ENCODE data around the gene LAMC3.
"Not testable (repeated sequence)": the region's sequence is repeated elsewhere in the genome, so short reads cannot be mapped to it uniquely, and the experiment has no call there.

Gene LAMC3

DNA sequence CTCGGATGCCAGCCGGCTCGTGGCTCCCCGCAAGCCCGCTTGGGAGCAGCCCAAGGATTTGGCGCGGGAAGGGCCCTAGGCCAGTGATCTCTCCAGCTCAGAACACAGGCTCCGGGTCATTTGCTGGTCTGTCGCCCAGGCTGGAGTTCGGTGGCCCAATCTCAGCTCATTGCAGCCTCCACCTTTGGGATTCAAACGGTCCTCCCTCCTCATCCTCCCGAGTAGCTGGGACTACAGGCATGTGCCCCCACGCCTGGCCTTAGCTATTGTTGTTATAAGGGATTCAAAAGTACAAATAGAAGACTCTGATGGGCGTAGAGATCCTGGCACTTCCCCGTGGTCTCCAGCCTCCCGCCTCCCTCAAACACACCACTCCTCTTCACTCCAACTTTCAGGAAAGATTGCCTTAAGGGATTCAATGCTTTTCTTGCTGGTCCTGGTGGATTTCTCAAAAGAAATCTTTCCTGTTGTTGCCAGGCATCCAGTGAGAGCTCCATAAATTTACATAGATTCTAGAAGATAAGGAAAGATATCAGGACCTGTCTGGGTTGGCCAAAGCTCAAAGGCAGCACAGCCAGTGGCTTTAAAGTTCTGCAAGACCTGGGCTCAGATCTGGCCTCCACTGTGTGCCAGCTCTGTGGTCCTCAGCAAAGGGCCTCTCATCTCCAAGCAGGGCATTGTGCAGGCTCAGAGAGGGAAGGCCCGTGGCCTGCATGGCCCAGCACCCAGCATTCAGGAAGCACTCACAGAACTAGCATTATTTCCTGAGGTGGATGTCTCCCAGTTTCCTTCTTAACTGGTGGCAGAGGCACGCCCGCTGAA, 88.4 kb downstream of the LAMC3 start:
- no peak for DNase-seq (ENCODE audit: low spot score)

DNA sequence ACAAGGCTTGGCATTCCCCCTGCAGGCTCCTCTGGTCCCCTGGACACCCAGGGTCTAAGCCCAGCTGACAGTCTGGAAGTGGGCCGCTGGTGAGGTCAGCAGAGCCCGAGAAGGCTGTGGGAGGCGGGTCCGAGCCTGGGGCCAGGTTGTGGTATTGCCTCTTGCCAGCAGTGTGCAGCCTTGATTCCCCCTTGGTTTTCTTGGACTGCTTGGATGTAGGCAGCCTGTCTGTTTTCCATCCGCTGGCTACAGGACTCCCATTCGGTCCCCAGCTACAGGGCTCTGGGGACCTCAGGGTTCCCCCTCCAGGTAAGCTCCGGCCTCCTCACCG, 88.9 kb downstream of the LAMC3 start:
- no peak for DNase-seq (ENCODE audit: low spot score)

DNA sequence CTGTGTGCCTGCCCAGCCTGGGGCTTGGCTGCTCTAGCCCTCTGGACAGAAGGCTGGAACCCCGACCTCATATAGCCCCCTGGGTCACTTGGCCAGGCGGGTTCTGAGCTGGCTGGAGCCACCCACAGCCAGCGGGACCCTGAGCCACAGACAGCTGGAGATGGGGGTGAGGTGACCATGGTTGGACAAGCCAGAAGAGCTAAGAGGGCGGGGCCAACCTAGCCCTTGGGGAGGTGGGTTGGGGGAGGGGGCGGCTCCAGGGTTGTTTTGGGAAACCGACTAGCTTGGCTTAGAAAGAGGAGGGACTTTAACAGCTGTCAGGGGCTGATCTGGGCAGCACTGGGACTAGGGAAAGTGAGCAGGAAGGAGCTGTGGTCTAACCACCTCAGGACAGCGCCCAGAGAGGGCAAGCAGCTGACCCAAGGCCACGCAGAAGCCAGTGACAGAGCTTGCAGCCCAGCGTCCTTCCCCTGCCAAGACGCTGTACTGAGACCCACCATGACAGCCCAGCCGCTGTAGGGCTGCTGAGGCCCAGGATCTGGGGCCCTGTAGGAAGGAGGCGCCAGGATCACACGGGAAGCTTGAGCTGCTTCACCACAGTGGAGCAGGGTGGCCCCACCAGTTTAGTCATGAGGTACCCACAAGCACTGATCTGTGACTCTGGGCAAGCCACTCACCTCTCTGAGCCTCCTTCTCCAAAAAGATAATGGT, 89.6 kb downstream of the LAMC3 start:
- DNase-seq (ENCODE audit: low spot score): no peak

DNA sequence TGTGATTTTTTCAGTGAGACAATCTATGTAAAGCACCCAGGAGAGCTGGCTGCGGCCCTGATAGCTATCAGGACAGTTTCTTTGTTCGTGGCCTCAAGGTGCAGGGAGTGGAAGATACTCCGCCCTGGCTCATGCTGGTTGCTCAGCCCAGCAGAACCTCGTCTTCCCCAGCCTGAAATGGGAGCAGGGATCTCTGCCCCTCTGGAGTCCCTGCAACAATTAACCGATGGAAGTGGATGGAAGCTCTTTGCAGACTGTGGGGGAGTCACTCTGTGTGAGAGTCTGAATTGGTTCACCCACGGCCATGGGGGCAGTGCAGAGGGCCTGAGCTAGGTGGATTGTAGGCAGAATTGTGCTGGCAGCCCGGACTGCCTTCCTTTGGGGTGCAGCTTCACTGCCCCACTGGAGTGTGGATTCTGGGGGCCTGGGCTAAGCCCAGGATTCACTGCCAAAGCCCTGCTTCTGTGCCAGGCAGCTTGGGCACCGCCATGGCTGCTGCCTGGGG, 90.2 kb downstream of the LAMC3 start:
- no peak for DNase-seq (ENCODE audit: low spot score)

DNA sequence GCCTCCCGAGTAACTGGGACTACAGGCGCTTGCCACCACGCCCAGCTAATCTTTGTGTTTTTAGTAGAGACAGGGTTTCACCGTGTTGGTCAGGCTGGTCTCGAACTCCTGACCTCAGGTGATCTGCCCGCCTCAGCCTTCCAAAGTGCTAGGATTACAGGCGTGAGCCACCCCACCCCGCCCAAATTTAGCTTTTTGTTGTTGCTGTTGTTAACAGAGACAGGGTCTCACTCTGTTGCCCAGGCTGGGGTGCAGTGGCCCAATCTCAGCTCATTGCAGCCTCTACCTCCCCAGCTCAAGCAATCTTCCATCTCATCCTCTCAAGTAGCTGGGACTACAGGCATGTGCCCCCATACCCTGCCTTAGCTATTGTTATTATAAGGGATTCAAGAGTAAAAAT, 90.9 kb downstream of the LAMC3 start:
- not testable (repeated sequence) for DNase-seq (ENCODE audit: low spot score)

DNA sequence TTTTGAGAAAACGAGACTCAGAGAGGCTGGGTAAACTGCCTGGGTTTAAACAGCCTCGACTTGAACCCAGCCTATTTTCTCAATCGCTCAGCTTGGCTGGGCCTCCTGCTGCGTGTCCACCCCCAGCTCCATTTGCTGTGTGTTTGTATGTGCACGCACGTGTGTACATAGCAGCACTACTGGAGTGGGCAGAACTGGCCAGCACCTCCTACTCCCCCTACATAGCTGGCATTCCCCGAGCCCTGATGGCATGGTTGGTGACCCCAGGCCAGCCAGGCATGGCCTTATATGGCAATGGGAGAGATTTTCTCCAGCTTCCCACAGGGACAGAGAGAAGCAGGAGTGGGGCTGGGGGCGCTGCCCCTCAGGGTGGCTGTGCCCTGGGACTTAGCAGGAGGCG, 91.5 kb downstream of the LAMC3 start:
- no peak for DNase-seq (ENCODE audit: low spot score)

DNA sequence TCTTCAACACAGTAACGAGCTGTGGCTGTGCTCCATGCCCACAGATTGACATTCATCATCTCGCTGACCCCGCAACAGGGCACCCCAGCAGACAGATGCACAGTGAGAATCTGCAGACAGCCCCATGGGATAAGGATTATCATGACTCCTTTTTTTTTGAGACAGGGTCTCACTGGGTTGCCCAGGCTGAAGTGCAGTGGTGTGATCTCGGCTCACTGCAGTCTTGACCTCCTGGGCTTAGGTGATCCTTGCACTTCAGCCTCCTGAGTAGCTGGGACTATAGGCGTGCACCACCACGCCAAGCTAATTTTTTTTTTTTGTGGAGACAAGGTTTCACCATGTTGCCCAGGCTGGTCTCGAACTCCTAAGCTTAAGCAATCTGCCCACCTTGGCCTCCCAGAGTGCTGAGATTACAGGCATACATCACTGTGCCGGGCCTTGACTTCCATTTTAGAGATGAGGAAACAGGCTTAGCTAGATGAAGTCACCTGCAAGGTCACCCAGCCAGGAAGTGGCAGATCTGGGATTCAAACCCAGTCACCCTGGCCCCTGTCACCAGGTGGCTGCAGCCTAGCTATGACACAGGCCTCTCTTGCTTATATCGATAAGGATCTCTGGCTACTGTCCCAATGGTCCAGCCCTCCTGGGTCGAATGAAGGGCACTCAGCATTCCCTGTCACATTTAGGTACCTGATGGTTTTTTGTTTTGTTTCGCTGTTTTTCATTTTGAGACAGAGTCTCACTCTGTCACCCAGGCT, 92.4 kb downstream of the LAMC3 start:
- DNase-seq (ENCODE audit: low spot score): no peak

DNA sequence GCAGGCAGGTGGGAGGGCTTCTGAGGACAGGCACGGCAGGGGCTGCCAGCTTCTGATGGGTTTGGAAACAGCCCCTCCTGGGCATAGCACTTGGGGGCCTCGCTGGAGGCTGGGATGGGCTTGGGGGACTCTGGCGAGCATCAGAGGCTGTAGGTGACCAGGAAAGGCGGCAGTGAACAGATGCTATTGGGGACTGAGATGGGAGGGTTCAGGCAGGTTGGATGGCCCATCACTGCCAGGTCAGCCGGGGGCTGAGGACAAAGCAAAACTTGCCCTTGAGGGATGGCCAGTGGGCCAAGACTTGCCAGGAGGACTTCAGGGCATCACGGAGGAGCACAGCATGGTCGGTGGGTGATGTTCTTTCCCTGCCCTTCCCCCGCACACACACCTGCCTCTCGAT, 94.0 kb downstream of the LAMC3 start:
- no peak for DNase-seq (ENCODE audit: low spot score)

DNA sequence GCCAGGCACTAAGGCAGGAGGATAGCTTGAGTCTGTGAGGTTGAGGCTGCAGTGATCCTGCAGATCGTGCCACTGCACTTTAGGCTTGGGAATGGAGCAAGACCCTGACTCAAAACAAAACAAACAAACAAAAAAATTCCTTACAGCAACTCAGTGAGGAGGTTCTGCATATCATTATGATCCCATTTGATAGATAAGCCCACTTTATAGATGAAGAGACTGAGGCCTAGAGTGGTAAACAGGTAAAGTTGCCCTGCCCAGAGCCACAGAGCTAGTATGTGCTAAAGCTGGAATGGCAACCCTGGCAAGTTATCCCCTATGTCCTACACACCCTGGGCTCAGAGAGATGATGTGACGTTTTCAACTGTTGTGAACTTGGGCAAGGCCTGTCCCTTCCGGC, 94.6 kb downstream of the LAMC3 start:
- no peak for DNase-seq (ENCODE audit: low spot score)

DNA sequence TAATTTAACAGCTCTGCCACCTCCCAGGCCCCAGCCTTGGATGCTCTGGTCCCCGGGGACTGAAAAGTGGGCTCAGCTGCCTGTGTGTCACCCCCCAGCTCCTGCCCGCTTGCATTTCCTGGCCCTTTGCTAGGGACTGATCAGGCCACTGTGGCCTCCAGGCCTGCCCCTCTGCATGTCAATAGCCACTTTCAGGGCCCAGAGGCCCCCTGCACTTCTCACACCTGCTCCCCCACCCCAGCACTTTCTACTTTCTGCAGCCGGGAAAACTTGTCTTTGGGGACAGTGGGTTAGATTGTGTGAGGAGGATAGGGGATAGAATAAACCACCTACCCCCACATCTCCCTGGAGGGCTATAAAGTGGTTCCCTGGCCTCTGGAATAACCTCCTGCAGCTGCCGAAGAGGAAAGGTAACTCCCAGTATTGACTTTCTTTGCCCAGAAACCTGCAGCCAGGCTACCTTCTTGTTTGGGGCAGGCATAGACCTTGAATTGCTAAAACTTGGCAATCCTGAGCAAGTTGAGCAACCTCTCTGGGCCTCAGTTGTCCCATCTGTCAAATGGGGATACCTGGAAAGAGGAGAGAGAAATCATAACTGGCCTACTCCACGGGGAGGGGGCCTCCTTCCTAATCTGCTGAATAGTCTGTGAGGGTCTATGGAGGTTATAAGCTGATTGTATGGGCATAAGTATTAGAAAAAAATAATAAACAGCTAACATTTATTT, 95.2 kb downstream of the LAMC3 start:
- no peak for DNase-seq (ENCODE audit: low spot score)

DNA sequence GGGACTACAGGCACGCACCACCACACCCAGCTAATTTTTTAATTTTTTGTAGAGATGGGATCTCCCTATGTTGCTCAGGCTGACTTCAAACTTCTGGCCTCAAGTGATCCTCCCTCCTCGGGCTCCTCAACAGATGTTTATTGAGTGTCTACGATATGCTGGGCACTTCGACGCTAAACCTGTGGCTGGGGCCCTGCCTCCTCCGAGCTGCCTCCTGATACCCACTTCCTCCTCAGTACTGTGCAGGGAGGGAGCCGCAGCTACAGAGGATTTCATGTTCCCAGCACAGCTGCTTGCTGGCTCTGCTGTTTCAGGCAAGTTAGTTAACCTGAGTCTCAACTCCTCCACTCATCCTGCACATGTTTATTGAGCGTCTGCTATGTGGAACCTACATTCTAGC, 97.0 kb downstream of the LAMC3 start:
- no peak for DNase-seq (ENCODE audit: low spot score)

DNA sequence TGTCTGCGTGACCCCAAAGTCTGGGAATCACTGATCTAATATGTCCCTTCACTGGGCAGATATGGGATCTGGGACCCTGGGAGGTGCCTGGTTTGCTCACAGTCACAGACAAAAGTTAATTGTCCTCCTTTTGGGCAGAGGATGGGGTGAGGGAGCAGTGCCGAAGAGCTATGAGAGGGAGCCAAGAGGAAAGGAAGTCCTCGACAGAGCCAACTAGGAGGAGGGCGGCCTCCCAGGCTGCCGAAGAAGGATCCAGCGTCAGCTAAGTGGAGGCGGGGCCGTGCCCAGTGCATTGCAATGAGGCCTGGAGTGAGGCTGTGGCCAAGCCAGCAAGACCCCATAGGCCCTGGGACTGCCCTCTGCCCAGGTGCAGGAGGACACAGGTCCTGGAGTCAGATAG, 98.8 kb downstream of the LAMC3 start:
- DNase-seq (ENCODE audit: low spot score): no peak

DNA sequence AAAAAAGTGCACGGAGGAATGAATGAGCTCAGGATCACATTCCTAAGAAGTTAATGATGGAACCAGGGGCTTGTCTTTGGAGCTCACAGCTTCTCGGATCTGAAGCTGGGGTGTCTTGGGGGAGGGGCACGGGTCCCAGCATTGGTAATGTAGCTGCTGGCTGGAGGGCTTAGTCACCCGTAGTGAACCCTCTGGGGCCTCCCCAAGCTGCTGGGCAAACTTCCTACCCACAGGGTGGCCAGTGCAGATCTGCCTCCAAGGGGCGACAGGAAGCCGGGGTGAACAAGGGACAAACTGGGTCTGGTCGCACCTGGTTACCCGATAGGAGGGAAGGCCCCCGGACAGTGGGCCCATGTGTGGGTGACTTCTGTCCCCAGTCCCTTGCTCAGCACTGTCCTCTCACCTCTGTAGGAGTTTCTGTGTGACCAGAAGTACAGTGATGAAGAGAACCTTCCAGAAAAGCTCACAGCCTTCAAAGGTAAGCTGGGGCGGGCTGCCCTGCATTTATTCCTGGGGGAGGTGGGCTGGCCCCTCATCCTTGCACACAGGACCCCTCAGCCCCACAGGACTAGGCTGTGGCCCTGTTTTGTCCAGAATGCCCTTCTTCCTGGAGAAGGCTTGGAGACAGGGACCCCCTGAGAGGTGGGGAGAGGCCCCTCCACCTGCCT, 102.3 kb downstream of the LAMC3 start:
- no peak for DNase-seq (ENCODE audit: low spot score)

DNA sequence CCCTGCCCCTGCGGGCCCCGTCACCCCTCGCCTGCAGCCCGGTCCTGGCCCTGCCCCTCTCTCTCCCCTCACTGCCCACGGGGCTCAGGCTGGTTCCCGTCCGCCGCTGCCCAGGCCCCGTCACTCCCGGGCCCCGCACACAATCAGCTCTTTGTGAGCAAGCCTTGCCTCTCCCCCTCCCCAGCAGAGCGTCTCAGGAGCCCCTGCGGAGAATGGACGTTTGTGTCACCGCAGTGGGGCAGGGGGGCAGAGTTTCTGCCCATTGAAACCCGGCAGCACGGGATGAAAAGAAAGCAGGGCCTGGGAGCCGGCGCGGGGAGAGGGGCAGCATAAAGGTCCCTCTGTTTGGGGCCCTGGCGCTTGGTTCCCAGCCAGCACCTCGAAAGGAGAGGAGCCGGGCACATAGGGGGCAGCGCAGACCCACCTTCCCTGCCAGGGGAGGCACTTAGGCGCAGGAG, 102.9 kb downstream of the LAMC3 start:
- DNase-seq (ENCODE audit: low spot score): no peak

DNA sequence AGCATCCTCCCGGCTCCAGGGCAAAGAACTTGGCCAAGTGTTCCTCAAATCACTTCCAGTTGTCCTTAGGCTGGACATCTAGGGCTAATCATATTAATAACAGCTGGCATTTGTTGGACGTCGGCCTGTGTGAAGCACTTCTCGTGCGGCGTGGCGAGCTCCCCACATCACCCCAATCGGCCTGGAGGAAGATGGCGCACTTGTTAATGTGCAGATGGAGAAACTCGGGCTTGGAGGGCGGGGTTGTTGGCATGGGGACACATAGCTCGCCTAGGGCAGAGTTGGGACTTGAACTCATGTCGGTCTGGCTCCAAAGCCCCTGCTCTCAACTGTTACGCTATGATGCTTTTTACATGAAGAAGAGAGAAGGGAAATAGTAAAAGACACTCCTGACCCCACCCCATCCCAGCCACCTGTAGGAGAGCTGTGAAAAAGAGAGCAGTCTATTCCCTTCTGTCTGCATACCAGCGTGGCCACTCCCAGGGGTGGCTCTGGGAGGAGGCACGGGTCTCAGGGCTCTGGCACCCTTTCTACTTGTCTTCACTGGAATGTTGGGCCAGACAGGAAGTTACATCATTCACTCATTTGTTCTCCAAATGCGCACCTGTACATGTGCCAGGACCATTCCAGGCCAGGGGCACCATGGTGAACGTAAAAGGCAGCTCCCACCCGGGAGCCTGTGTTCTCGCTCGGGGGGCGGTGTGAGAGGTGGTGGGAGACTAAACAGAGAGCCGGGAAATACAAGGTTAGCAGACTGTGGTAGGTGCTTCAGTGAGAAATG, 103.6 kb downstream of the LAMC3 start:
- DNase-seq (ENCODE audit: low spot score): no peak

DNA sequence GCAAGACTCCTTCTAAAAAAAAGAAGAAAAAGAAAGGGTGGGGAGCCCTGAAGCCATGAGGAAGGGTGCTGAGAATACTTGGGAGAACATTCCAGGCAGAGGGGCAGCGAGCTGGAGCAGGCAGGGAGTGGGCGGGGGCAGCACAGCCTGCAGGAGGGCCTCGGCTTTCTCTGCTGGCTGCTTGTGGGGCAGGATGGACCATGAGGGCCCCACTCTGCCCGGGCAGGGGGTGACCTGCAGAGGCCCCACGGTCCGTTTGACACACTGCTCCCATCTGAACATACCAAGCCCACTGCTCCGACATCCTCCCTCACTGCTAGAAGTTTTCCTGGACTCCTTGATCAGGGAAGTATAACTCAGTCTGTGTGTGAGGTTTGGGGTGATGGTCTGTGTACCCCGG, 104.7 kb downstream of the LAMC3 start:
- no peak for DNase-seq (ENCODE audit: low spot score)

DNA sequence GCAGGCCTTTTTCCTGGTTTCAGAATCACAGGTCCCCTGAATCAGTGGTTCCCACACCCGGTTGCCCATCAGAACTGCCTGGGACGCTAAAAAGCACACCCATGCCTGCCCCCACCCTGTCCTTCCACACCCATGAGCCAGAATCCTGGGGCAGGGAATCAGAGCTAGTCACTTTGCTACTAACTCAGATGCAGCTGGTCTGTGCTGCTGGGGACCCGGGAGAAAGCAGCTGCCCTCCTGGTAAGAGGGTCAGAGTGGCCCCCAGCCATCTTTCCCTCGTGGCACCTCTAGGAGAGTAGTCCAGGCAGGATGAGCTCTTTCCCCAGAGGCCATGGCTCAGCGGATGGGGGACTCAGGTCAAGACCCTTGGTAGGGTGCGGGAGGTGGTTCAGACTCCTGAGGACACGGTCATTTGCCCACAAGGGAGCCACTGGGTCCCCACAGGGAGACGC, 105.1 kb downstream of the LAMC3 start:
- no peak for DNase-seq (ENCODE audit: low spot score)

DNA sequence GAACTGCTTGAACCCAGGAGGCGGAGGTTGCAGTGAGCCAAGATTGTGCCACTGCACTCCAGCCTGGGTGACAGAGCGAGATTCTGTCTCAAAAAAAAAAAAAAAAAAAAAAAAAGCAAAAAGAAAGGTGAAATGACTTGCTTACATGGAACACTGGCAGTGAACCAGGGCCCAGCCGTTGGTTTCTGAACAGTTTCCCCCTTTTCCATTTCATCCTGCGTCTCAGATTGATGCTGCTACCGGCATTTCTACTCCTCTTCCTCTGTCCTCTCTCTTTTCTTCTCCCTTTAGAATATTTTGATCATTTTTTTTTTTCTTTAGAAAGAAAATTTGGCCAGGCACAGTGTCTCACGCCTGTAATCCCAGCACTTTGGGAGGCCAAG, 106.4 kb downstream of the LAMC3 start:
- not testable (repeated sequence) for DNase-seq (ENCODE audit: low spot score)

DNA sequence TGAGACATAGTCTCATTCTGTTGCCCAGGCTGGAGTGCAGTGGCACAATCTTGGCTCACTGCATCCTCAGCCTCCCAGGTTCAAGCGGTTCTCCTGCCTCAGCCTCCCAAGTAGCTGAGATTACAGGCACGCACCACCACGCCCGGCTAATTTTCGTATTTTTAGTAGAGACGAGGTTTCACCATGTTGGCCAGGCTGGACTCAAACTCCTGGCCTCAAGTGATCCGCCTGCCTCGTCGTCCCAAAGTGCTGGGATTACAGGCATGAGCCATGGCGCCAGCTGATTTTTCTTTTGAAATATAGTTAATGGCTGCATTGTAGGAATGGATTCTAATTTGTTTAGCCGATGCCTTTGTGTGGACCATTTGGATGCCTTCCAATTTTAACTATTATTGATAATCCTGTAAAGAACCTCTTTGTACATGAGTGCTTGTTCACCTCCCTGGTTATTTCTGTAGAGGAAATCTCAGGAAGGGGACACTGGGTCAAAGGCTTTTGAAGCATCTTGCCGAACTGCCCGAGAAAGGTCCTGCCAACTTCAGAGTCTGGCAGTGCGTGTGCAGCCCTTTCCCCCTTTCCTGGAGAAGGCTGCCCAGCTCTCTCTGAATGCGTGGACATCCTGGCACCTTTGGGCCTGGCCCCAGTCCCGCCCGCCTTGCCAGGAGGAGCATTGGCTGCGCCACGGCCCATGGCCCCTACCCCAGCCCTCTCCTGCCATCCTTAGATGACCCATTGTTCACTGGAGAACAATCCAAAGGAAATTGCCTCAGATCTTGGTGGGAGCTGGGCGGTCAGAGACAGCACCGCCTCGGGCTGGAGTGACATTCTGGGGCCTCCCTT, 107.5 kb downstream of the LAMC3 start:
- no peak for DNase-seq (ENCODE audit: low spot score)

Measured in D341Med (cell line).